C1 segment of cervical spinal cord (tissue), 14 donors: ENCODE measurements around the gene LIFR.
A peak's percentile ranks its signal among the peaks of the same experiment; 100 is the strongest.
"Not testable (repeated sequence)": the region's sequence is repeated elsewhere in the genome, so short reads cannot be mapped to it uniquely, and the experiment has no call there.

Source experiments
- DNase-seq, 14 donors: peaks; one replicate each; lab custom pipeline; 2025; lab: John Stamatoyannopoulos, UW

LIFR gene

DNA sequence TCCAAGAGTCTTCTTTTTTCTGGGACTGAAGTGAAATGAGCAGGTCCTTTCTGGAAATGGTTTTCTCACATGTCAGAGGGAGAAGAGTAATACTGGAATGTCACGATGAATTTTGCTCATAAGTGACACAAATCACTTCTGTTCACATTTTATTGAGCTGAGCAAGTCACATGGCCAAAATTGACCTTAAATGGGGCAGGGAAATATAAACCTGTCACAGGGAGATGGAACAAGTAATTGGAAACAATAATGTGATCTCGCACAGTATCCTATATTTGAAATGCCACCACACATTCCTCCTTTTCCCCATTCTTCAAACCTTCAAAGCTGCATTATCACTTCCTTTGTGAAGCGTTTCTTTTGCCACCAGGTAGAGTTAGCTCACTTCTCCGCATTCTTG is 25.2 kb upstream of the LIFR start:
- no peak for DNase-seq

DNA sequence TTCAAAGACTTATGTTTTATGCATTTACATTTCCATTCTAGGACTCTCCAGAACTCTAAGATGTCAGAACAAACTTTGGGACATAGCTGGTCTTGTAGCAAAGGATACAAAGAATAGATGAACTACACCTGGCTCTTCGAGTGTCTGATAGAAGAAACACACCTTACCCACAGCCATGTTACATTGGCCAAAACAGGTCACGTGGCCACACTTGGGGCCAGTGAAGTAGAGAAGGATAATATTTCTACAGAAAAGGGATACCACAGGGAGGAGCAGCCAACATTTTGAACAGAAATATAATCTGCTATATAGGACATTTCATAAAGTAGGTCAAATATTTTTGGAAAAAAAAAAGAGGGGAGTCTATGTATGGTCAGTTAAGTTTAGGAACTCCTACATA is 22.7 kb upstream of the LIFR start:
- no peak for DNase-seq

GRCh38 chr5:38576961-38577684 is 20.7 kb upstream of the LIFR start:
- DNase-seq = no peak

GRCh38 chr5:38576442-38576841 is 20.0 kb upstream of the LIFR start:
- no peak for DNase-seq

- DNase-seq = no peak
Measured at GRCh38 chr5:38575476-38575875, 19.0 kb upstream of the LIFR start.

- no peak for DNase-seq
Measured at GRCh38 chr5:38574009-38574408, 17.6 kb upstream of the LIFR start.

DNA sequence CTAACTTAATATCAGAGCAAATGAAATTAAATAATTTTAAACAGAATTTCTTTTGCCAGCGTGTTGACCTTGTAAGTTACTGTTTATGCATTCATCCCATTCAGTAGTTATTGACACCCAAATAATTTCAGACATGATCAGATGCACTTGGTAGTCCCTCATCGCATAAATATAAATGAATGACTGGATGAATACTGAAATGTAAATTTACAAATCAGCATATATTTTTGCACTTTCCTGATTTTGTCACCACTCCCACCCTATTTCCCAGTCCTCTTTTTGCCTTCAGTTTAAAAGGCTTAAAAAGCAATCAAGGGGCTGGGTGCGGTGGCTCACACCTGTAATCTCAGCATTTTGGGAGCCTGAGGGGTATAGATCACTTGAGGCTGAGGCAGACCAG is 17.1 kb upstream of the LIFR start:
- no peak for DNase-seq

DNA sequence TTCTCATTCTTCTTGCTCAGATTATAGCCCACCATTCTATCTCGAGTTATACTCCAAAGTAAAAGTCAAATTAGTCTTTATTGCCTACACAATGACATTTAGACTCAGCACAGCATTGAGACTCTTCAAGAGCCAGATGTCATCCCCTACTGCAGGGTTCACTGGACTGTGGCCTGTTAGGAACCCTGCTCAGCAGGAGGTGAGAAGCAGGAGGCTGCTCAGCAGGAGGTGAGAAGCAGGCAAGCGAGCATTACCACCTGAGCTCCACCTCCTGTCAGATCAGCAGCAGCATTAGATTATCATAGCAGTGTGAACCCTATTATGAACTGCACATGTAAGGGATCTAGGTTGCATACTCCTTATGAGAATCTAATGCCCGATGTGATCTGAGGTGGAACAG is 12.7 kb upstream of the LIFR start:
- DNase-seq = no peak

GRCh38 chr5:38567306-38567705 is 10.9 kb upstream of the LIFR start:
- DNase-seq = not testable (repeated sequence)

- DNase-seq = no peak
Measured at GRCh38 chr5:38563624-38564023, 7.2 kb upstream of the LIFR start.

DNA sequence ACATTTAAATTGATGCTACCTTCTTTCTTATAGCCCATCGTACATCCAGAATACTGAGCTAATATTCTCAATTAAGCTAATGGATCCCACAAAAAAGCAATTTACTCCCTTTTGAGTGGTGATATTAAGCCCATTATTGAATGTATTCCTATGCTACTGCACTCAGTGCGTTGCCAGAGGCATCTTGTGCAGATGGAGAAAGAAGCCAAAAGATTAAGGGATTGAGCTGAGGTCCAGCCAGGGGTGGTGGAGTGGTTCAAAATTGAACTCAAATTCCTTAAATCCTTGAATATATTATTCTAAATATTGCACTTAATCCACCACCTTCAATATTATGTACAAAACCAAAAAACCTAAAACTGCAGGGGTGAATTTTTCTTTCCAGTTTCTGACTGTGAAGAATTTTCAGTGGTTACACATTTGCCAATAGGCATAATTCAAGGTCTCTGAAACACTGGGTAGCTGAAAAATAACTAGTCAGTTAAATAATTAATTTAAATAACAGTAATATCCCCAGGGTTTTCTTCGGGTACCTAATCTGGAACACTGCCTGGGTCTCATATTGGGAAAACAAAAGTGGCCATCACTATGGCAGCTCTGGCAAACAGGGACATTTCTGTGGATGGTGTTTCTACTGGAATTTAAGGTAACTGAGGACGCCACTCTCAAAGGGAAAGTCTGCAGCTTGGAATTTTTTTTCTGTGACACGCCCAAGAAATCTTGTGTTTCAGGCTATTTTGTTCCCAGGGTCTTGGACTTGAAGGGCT is 6.2 kb upstream of the LIFR start:
- no peak for DNase-seq

- DNase-seq = no peak
Measured at GRCh38 chr5:38559428-38559827, 3.0 kb upstream of the LIFR start.

- DNase-seq = no peak
Measured at GRCh38 chr5:38557792-38558191, 1.3 kb upstream of the LIFR start.

- peak in 3 of 14 donors; percentile 65 to 76 (median 68) for DNase-seq
Measured at GRCh38 chr5:38557308-38557710, 863 bp upstream of the LIFR start.

GRCh38 chr5:38556088-38556598 is 303 bp downstream of the LIFR start:
- peak in 4 of 14 donors; percentile 55 to 62 (median 59) for DNase-seq

- peak in 1 of 14 donors; percentile 39 for DNase-seq
Measured at GRCh38 chr5:38555354-38556087, 925 bp downstream of the LIFR start.

DNA sequence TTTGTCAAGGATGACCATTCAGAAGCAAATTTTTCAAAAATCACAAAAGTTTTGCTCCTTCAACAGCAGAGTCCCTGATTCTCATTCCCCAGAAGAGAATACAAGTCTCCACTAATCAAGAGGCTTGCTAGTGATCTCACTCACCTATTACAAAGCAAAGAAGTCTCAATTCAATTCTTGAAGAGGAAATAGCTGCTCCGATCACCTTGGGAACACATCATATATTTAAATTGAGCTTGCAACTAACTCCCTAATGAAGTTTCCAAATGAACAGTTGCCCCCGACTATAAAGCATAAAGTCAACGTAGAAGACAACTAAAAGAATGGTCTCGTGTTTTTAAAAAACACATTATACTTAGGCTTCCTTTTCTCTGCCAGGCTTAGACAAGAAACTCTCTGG is 1.6 kb downstream of the LIFR start:
- DNase-seq = peak in 1 of 14 donors; percentile 33

DNA sequence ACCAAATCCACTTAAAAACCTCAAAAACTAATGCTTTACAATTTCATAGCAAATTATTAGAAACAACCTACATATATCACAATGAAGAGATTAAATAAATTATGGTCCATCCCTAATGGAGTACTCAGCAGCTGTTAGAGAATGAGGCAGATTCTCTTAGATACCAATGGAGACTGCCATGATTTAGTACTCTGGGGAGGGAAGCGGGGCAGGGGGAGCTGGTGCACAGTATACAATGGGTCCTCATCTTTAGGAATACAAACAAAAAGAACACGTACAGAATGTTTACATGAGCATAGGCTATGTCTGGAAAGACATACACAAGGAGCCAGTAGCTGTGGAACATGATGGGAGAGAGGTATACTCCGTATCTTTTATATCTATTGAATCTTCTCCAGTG is 2.0 kb downstream of the LIFR start:
- no peak for DNase-seq

- no peak for DNase-seq
Measured at GRCh38 chr5:38553001-38553521, 3.4 kb downstream of the LIFR start.

GRCh38 chr5:38551030-38552017 is 5.1 kb downstream of the LIFR start:
- DNase-seq = peak in 2 of 14 donors; percentile 15 to 31
